GOT3 (cell line): ENCODE measurements around the gene SLC5A4.

Source experiments
- DNase-seq: peaks from one replicate; lab custom pipeline; 2025; ENCODE audit warnings: mixed read lengths; lab: John Stamatoyannopoulos, UW

The SLC5A4 gene

GRCh38 chr22:32232191-32232830 is 22.8 kb downstream of the SLC5A4 start:
- DNase-seq, result no peak

- DNase-seq, result no peak
Measured at GRCh38 chr22:32226326-32227104, 28.6 kb downstream of the SLC5A4 start.

GRCh38 chr22:32222991-32223390 is 32.2 kb downstream of the SLC5A4 start:
- DNase-seq, result no peak

- DNase-seq, result no peak
Measured at GRCh38 chr22:32219026-32219425, 36.1 kb downstream of the SLC5A4 start.

GRCh38 chr22:32218470-32218869 is 36.7 kb downstream of the SLC5A4 start:
- no peak for DNase-seq

- DNase-seq, result no peak
Measured at GRCh38 chr22:32217465-32217864, 37.7 kb downstream of the SLC5A4 start.

- no peak for DNase-seq
Measured at GRCh38 chr22:32216911-32217310, 38.2 kb downstream of the SLC5A4 start.

- DNase-seq, result no peak
Measured at GRCh38 chr22:32211011-32211410, 44.1 kb downstream of the SLC5A4 start.

- DNase-seq, result no peak
Measured at GRCh38 chr22:32208681-32209080, 46.5 kb downstream of the SLC5A4 start.

- DNase-seq, result no peak
Measured at GRCh38 chr22:32207971-32208480, 47.1 kb downstream of the SLC5A4 start.

- DNase-seq, result no peak
Measured at GRCh38 chr22:32206774-32207758, 48.1 kb downstream of the SLC5A4 start.

GRCh38 chr22:32205974-32206773 is 49.0 kb downstream of the SLC5A4 start:
- DNase-seq, result no peak

GRCh38 chr22:32204856-32205722 is 50.1 kb downstream of the SLC5A4 start, which contains the start of gene RFPL2:
RFPL2 (minus strand) TSS chr22:32205073; CDS start chr22:32202451, 2,622 bp downstream.
- DNase-seq, result no peak

- DNase-seq, result no peak
Measured at GRCh38 chr22:32204040-32204855, 50.9 kb downstream of the SLC5A4 start.

- no peak for DNase-seq
Measured at GRCh38 chr22:32203181-32204039, 51.7 kb downstream of the SLC5A4 start.

GRCh38 chr22:32202539-32203180 is 52.5 kb downstream of the SLC5A4 start:
- DNase-seq, result no peak

- DNase-seq, result no peak
Measured at GRCh38 chr22:32202161-32202538, 53.0 kb downstream of the SLC5A4 start.

- no peak for DNase-seq
Measured at GRCh38 chr22:32200752-32201151, 54.4 kb downstream of the SLC5A4 start.
